SIG-M5 treated with dmso at 0.1 percent for 504 hours (cell line): Measurements from ENCODE around the gene CRIP2.

Source experiments
- DNase-seq: peaks from one replicate; lab custom pipeline; 2025; ENCODE audit not compliant: unreplicated experiment; lab: John Stamatoyannopoulos, UW

The CRIP2 gene

DNA sequence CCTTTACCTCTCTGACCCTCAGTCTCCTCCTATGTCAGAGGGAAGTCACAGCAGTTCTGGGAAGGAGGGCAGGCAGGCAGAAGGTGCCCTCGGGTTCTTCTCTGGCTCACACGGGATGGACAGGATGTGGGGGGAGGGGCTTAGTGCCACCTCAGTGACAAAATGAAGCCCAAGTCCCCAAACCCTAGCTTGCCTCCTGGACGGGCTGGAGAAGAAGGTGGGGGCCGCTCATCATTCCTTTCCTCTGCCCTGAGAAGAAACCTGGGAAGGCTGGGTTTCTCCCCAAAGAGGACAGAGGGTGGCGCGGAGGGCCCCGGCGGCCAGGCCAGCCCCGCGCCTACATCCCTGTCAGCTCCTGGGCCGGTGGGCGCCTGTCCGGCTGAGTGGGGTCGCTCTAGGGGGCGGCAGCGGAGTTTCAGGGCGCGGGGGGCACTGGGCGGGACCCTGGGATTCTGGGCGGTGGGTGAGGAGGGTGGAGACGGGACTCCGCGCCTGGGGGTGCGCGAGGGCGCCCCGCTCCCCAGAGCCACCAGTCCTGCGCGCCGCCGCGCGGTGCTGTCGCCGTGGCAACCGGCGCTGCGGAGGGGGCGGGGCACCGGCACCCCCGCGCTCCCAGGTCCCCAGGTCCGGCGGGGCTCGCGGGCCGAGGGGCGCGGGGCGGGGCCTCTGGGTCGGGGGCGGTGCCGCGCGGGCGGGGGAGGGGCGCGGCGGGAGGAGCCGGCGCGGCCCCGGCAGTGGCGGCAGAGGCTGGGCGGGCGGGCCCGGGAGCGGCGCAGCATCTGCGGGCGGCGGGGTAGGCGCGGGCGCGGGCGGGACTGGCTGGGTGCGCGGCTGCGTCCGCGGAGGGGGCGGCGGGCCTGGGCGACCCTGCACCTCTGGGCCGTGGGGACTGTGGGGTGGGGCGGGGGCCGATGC is 51.5 kb downstream of the CRIP2 start, which contains the start of gene TMEM121:
Gene TMEM121 (plus strand): TSS at position 723 of the 915 bp plus-strand sequence. CDS start 2,252 bp downstream, outside the sequence.
- DNase-seq, result no peak

DNA sequence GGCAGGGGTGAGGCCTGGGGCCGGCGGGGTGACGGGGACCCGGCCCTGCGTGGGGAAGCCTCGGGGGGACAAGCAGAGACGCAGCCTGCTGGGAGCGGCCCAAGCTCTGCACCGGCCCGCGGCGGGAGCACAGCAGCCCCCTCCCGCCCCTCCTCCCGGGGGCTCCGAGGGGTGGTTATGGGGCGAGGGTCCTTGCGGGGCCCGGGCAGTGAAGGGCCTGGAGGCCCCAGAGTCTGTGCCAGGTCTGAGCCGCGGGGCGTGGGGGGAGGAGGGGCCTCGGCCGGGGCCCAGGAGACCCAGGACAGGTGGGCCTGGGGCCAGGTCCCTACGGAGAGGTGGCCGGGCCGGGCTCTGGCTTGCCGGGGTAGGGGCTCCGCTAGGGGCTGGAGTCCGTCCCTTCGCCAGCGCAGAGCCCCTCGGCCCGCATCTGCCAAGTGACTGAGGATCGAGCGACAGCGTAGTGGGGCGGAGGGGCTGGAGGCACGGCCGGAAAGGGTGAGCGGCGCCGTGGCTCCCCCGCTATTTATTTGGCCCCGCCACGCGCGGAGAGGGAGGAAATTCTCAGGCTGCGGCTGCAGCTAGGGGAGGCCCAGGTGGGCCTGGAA is 52.3 kb downstream of the CRIP2 start:
- DNase-seq, result no peak

DNA sequence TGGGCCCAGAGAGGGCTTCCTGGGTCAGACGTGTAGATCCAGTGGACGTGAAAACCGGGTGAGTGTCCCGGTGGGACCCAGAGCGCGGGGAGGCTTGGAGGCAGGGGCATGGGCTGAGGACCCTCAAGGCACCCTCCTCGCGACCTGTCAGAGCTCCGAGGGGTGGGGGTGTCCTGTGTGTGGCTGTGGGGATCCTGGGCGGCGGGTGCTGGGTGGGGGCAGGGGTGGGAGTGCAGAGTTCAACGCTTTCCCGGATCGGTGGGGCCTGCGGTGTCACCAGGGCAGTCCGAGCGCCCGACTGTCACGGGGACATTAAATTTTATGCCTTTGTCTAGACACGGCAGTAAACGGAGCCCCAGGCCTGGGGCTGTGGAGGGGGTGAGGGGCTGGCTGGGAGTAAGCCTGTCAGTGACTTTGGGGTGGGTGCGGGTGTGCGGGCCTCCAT is 52.8 kb downstream of the CRIP2 start:
- no peak for DNase-seq

DNA sequence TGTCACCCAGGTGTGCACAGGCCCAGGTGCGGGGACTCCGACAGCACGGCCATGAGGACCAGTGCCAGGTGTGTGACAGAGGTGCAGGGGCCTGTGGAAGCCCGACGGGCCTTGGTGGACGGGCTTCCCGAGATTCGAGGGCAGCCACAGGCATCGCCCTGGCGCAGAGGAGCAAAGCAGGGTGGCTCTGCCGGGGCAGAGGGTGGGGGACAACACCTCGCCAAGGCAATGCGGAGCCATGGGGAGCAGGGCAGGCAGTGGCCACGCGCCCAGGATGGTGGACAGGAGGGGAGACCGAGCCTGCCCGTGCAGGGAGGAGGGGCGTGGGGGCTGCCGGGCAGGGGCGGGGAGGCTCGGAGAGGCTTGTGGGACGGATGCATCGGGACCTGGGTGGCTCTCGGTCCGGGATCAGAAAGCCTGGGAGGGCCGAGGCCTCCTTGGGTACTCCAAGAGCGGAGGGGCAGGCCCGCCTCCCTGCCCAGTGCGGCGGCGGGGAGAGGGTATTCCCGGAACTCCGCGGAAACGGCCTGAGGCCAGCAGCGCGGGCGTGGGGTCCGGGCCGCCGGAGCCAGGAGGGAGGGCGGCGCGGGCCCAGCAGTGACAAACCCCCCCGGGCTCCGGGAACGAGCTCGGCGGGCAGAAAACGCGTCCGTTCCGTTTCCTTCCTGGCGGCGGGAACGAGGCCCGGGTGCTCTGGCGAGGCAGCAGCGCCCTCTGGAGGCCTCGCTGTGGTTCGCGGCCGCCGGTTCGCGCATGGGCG is 53.4 kb downstream of the CRIP2 start:
- peak; percentile 56 for DNase-seq

DNA sequence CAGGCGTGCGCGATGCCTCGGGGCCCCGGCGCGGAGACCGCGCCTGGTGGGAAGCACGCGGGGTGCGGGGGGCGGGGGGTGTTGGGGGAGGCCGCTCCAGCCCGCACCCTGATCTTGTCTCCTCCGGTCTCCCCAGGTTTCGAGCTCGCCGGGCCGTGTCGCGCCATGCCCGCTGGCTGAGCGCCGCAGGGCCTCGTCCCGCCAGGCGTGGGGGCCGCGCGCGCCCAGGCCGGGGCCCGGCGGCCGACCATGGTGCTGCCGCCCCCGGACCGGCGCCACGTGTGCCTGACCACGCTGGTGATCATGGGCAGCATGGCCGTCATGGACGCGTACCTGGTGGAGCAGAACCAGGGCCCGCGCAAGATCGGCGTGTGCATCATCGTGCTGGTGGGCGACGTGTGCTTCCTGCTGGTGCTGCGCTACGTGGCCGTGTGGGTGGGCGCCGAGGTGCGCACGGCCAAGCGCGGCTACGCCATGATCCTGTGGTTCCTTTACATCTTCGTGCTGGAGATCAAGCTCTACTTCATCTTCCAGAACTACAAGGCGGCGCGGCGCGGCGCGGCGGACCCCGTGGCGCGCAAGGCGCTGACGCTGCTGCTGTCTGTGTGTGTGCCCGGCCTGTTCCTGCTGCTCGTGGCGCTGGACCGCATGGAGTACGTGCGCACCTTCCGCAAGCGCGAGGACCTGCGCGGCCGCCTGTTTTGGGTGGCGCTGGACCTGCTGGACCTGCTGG is 54.1 kb downstream of the CRIP2 start:
- DNase-seq, result no peak

DNA sequence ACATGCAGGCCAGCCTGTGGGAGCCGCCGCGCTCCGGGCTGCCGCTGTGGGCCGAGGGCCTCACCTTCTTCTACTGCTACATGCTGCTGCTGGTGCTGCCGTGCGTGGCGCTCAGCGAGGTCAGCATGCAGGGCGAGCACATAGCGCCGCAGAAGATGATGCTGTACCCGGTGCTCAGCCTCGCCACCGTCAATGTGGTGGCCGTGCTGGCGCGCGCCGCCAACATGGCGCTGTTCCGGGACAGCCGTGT is 54.6 kb downstream of the CRIP2 start:
- no peak for DNase-seq
